ENCODE results near the gene SALL4. TPM values are rescaled to one million over a fixed set of nuclear protein-coding genes. Genes with fewer than 3 reads are reported as not detected.
"Not testable (repeated sequence)": the region's sequence is repeated elsewhere in the genome, so short reads cannot be mapped to it uniquely, and the experiment has no call there.

SALL4 gene
- total RNA-seq, 4 donors from 2014 or later, result not detected

- Histone ChIP-seq H3K4me3 (no peak overlapping the region), H3K9me3 (no peaks in the 10 kb centered on the region), H3K27ac (replicated peaks in 1 of 4) (no peak overlapping the region), H3K4me1 (peaks cover 6 to 30% (median 22%) of the 10 kb centered on the region in 4 donors), H3K27me3 (no peaks in the 10 kb centered on the region), H3K36me3 (no peaks in the 10 kb centered on the region)
- TF ChIP-seq POLR2AphosphoS5 (IDR thresholded peaks at IDR 0.05) (no peak), CTCF (IDR thresholded peaks at IDR 0.05) (no peak), EP300 (IDR thresholded peaks at IDR 0.05) (no peak), POLR2A (IDR thresholded peaks at IDR 0.05; ENCODE audit: low read depth) (no peak)
- DNase-seq (ENCODE audit: extremely low spot score), result no peak
- 90% methylated on average over 9 of the region's 9 CpGs for WGBS
- intact Hi-C loops (cut with DNase I), result no loop called here
Observed at GRCh38 chr20:51769976-51770615, 32.2 kb downstream of the SALL4 start.

DNA sequence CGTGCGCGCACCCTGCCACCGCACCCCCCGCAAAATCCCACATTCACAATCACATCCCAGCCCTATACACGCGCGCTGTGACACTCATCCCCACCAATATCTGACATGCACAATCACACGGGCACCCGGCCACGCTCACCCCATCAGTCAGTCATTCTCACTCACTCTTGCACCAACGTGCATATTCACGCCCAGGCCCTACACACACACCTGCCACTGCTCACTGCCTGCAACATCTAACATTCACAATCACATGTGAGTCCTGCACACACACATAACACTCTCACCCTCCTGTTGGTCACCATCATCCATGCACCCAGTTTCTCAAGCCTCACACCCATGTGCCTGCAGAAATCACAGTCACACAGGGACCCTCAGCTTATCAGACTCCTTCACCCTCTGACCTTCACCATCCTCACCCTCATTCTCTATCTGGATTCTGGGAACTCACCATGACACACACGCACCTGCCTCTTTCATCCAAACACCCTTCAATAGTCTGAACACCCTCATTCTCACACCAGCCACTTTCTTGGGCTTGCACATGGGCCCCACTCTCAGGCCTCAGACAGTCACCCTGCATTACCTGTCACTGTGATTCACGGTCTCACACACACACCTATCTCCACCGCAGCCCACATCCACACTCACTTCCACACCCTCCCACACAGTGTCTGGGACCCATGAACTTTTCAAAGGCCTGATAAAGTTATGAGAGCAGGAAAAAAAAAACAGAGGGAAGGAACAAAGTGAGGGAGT is 33.4 kb downstream of the SALL4 start:
- H3K36me3 ChIP-seq, result no peaks in the 10 kb centered on the region
- TF ChIP-seq POLR2A (IDR thresholded peaks at IDR 0.05; ENCODE audit: low read depth) (no peak), CTCF (IDR thresholded peaks at IDR 0.05) (no peak), POLR2AphosphoS5 (IDR thresholded peaks at IDR 0.05) (no peak), EP300 (IDR thresholded peaks at IDR 0.05) (no peak)
- H3K27me3 ChIP-seq, result no peaks in the 10 kb centered on the region
- intact Hi-C loops (cut with DNase I), result no loop called here
- H3K9me3 ChIP-seq, result no peaks in the 10 kb centered on the region
- DNase-seq (ENCODE audit: extremely low spot score), result no peak
- H3K4me3 ChIP-seq, result peak overlapping the region in 3 of 4 donors; percentile 37 to 94 (median 37)
- peaks cover 6 to 30% (median 22%) of the 10 kb centered on the region in 4 donors for H3K4me1 ChIP-seq
- WGBS, result 24% methylated on average over 14 of the region's 16 CpGs
- H3K27ac ChIP-seq (replicated peaks in 1 of 4), result no peak overlapping the region

GRCh38 chr20:51767867-51768758 is 34.2 kb downstream of the SALL4 start, which contains the start of gene ATP9A:
Gene ATP9A (minus strand): TSS chr20:51768390. CDS start chr20:51768369, 21 bp downstream.
- Histone ChIP-seq H3K9me3 (no peaks in the 10 kb centered on the region), H3K4me3 (peak within 1 kb of the TSS; percentile 73 to 94 (median 82)), H3K36me3 (no peaks in the 10 kb centered on the region), H3K27me3 (no peaks in the 10 kb centered on the region), H3K4me1 (peaks cover 6 to 30% (median 22%) of the 10 kb centered on the region in 4 donors), H3K27ac (replicated peaks in 1 of 4) (peak within 1 kb of the TSS; percentile 75 to 86 (median 78))
- 0% methylated on average over 12 of the region's 131 CpGs for WGBS
- DNase-seq (ENCODE audit: extremely low spot score), result no peak
- no peak for TF ChIP-seq CTCF (IDR thresholded peaks at IDR 0.05)
- TF ChIP-seq EP300 (IDR thresholded peaks at IDR 0.05), result no peak
- TF ChIP-seq POLR2AphosphoS5 (IDR thresholded peaks at IDR 0.05), result no peak
- TF ChIP-seq POLR2A (IDR thresholded peaks at IDR 0.05; ENCODE audit: low read depth), result no peak
- intact Hi-C loops (cut with DNase I), result no loop called here

- no peak for DNase-seq (ENCODE audit: extremely low spot score)
- peak overlapping the region; percentile 73 to 94 (median 82) for H3K4me3 ChIP-seq
- no peaks in the 10 kb centered on the region for H3K9me3 ChIP-seq
- no peaks in the 10 kb centered on the region for H3K36me3 ChIP-seq
- no peaks in the 10 kb centered on the region for H3K27me3 ChIP-seq
- intact Hi-C loops (cut with DNase I), result no loop called here
- TF ChIP-seq POLR2A (IDR thresholded peaks at IDR 0.05; ENCODE audit: low read depth) (no peak), CTCF (IDR thresholded peaks at IDR 0.05) (peak in 1 of 3 experiments; percentile 32)
- peak overlapping the region; percentile 75 to 86 (median 78) for H3K27ac ChIP-seq (replicated peaks in 1 of 4)
- H3K4me1 ChIP-seq, result peaks cover 6 to 30% (median 22%) of the 10 kb centered on the region in 4 donors
- WGBS, result 1% methylated on average over 27 of the region's 61 CpGs
Observed at GRCh38 chr20:51766994-51767866, 35.1 kb downstream of the SALL4 start.

DNA sequence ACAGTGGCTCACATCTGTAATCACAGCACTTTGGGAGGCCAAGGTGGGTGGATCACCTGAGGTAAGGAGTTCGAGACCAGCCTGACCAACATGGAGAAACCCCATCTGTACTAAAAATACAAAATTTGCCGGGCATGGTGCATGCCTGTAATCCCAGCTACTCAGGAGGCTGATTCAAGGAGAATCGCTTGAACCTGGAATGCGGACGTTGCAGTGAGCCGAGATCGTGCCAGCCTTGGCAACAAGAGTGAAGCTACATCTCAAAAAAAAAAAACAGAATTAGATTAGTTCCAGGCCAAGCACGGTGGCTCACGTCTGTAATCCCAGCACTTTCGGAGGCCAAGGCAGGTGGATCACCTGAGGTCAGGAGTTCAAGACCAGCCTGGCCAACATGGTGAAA is 36.9 kb downstream of the SALL4 start:
- H3K4me3 ChIP-seq; H3K27me3 ChIP-seq; H3K9me3 ChIP-seq; H3K36me3 ChIP-seq; DNase-seq (ENCODE audit: extremely low spot score); intact Hi-C loops (cut with DNase I): not testable (repeated sequence)
- Histone ChIP-seq H3K4me1 (peaks cover 6 to 33% (median 25%) of the 10 kb centered on the region in 4 donors), H3K27ac (replicated peaks in 1 of 4) (peak overlapping the region; percentile 75 to 86 (median 78))
- WGBS, result 63% methylated on average over 10 of the region's 10 CpGs

All from esophagus muscularis mucosa (tissue), 4 donors.